GM08714 (cell line): ENCODE measurements around the gene XXYLT1.

Experiments
- H3K4me3 ChIP-seq: fragments of 200-500 bp; sonication (Bioruptor generic); 2 replicates; pipeline ENCODE4 v1.5.1; 2014; ENCODE audit warnings: mild to moderate bottlenecking, low read length, inconsistent platforms
- ZNF274 ChIP-seq: IDR thresholded peaks from 2 replicates; pipeline ENCODE4 v1.6.1; 2012; ENCODE audit warnings: mild to moderate bottlenecking, low read depth, low read length

XXYLT1 gene

DNA sequence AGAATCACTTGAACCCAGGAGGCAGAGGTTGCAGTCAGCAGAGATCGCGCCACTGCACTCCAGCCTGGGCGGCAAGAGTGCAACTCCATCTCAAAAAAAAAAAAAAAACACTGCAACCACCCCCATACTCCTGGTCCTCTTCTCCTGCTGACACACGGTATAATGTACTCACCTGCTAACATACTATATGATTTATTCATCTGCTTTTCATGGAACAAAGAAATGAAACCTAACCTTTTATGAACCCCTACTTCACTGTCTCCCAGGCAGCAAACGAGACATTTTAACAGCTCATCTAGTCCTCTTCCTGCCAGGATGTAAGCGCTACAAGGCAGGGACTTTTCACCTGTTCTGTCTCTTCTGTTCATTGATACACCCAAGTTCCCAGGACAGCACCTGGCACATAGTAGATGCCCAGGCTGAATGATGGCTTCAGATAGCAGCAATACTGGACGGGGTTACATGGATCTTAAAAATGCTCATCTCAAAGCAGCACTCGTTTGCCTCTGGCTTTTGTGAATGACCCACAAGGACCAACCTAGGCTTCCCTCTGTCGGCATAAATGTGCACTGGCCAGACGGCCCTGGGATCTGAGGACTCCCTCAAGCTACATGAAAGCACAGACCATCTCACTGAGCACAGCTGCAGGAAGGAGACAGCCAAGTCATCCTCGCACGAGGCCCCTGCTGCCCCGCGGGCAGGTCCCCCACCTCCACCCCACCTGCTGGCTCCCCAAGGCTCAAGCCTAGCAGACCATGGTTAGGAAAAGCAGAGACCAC is 20.3 kb downstream of the XXYLT1 start:
- TF ChIP-seq ZNF274 = no peak
- no peak overlapping the region for H3K4me3 ChIP-seq

DNA sequence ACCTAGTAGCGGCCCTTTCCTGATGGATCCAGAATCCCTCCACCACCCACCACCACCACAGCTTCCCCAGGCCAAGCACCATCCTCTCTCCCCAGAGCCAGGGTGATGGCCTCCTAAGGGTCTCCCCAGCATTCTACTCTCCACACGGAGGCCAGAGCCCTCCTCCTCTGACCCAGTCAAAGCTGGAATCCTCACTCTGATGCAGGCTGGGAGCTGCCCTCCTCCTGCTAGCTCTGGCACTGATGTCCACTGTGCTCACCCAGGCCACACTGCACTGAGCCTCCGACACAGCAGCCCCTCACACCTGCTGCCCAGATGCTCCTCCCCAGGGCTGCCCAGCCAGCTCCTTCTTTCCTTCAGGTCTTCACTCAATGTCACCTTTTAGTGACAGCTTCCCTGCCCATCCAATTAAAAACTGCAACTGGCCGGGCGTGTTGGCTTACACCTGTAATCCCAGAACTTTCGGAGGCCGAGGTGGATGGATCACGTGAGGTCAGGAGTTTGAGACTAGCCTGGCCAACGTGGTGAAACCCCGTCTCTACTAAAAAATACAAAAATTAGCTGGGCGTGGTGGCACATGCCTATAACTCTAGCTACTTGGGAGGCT is 21.0 kb downstream of the XXYLT1 start:
- no peak for TF ChIP-seq ZNF274
- no peak overlapping the region for H3K4me3 ChIP-seq

DNA sequence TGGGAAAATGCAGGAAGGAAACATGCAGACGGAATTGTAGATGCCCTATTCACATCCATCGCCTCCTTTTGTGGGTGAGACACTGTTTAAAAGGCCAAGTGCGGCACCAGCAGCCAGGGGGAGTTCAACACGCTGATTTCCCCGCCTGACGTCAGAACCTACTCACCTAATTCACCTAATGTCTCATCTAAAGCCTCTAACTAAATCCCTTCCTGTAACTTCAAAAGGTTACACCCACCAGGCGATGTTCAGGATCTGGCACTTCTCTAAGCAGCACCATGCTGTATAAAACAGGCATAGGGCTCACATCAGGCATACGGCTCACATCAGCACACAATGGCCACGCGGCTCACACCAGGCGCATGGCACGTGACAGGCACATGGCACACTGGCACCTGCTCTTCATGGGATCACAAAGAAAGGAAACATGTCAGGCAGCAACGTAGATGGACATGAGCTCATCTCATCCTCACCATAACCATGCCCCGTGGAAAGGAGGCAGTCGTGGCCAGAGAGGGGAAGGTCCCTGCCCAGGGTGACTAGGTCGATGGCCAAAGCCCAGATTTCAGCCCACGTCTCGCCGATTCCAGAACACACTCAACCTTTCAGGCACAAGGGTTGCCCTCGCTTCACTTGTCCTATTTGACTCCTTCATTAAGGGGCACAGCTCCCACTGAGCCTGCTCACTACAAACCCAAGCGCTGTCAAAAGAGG is 21.7 kb downstream of the XXYLT1 start:
- no peak overlapping the region for H3K4me3 ChIP-seq
- TF ChIP-seq ZNF274 = no peak

DNA sequence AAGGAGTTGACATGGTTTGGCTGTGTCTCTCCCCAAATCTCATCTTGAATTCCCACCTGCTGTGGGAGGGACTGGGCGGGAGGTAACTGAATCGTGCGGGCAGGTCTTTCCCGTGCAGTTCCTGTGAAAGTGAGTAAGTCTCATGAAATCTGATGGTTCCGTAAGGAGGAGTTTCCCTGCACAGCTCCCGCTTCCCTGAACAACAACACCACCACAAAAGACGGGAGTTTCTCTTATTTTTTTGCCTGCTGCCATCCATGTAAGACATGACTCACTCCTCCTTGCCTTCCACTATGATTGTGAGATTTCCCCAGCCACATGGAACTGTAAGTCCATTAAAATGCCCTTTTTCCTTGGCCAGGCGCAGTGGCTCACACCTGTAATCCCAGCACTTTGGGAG is 22.7 kb downstream of the XXYLT1 start:
- TF ChIP-seq ZNF274 = no peak
- no peak overlapping the region for H3K4me3 ChIP-seq

DNA sequence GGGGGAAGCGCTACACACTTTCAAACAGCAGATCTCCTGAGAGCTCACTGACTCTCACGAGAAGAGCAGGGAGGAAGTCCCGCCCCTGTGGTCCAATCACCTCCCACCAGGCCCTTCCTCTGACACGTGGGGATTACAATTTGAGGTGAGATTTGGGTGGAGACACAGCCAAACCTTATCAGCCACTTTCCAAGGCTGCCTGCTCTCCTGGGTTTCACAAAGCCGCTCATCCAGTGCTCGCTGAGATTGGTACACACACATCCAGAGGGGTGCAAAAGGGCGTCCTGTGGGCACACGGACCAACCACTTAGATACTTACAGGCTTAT is 23.1 kb downstream of the XXYLT1 start:
- no peak overlapping the region for H3K4me3 ChIP-seq
- TF ChIP-seq ZNF274 = no peak

DNA sequence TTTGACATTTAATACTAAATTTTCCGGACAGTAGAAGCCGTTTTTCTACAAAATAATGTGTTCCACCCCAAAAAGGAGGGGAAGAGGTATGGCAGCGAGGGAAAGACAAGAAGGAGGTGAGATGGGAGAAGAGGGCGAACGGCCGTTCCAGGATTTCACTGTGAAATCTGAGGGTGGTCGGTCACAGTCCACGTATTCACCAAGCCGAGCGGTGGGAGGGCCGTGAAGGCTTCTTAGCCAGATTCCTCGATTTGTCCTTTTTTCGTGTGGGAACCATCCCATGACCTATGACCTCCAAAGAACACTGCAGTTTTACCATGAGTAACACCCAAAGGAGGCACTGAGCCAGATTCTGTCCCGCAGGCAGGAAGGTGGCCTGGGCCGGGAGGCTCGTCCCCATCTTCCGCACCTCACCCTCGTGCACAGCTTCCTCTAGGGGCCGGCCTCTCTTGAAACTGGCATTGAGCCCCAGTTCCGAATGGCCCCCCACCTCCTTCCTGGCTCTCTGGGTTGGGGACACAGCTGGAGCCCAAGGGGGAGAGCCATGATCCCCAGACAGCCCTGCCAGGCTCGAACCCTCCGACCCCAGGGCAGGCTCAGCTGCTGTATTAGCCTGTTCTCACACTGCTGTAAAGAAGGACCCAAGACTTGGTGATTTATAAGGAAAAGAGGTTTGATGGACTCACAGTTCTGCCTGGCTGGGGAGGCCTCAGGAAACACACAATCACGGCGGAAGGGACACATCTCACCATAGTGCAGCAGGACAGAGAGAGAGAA is 23.7 kb downstream of the XXYLT1 start:
- H3K4me3 ChIP-seq = no peak overlapping the region
- TF ChIP-seq ZNF274 = no peak

DNA sequence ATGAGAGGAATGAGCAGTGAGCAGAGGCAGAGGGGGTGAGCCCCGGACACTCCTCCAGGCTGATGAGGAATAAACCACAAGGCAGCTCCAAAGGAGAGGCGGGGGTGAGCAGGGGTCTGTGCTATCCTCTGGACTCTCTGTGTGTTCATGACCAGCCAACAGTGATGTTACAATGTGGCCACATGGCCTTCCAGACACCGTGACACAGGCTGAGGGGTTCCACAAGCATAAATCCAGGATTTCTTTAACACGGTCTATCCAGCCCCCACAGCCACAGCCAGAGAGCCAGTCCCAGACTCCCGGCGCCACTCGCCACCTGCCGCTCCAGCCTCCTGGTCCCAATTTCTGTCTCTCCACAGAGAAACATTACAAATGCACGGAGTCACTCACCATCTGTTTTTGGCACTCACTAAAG is 24.4 kb downstream of the XXYLT1 start:
- H3K4me3 ChIP-seq = no peak overlapping the region
- TF ChIP-seq ZNF274 = no peak

DNA sequence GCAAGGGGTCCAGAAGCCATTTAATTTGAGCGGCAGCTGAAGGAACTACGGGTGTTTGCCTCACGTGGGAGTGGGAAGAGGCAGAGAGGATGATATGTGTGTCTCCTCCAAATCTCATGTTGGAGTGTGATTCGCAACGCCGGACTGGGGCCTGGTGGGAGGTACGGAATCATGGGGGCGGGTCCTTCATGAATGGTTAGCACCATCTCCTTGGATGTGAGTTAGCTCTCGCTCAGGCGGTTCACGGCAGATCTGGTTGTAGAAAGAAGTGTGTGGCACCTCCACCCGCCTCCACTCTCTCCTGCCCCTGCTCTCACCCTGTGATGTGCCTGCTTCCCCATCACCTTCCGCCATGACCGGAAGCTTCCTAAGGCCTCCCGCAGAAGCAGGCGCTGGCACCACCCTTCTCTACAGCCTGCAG is 25.4 kb downstream of the XXYLT1 start:
- no peak for TF ChIP-seq ZNF274
- H3K4me3 ChIP-seq = no peak overlapping the region

DNA sequence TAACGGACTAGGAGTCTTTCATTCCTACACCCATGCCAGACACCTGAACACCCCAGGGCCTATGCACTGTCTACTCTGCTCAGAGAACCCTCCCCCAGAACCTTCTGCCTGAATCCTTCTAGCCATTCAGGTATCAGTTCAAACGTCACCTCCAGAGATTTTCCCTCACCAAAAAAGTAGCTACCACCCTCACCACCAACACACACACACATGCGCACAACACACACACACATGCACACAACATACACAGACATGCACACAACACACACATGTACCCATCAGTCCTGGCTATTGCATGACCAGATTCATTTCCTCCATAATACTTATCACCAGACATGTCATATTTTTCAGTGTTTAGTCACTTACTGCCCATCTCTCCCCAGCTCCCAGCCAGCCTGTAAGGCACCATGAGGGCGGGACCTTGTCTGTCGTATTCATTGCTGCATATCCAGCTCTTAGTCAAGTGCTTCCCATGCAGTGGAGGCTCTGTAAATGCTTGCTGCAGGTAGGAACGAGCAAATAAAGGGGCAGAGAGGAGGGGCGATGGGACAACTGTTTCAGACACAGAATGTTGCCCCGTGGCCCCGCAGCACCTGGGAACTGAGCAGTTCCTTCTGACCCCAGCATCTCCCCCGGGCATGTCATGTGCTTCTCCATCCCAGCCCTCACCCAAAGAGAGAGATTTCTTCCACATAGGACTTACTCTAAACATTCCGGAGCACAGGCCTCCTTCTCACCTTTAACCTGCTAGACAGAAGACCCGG is 29.2 kb downstream of the XXYLT1 start:
- H3K4me3 ChIP-seq = no peak overlapping the region
- TF ChIP-seq ZNF274 = no peak

DNA sequence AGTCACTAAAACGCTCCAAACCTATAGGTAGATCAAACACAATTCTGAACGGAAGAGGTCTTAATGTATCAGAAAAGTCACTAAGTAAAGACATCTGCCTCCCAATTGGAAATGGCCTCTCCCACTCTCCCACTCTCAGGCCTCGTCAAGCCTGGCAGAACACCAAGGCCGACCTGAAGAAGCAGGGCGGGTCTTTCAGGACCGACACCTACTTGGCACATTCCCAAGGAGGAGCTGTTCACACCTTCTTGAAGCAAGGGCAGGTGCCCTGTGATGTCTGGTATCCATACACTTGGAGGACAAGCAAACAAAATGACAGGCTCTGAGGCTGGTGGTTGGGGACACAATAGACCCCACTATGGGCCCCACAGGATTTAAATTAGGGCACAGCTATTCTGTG is 30.0 kb downstream of the XXYLT1 start:
- H3K4me3 ChIP-seq = no peak overlapping the region
- TF ChIP-seq ZNF274 = no peak

DNA sequence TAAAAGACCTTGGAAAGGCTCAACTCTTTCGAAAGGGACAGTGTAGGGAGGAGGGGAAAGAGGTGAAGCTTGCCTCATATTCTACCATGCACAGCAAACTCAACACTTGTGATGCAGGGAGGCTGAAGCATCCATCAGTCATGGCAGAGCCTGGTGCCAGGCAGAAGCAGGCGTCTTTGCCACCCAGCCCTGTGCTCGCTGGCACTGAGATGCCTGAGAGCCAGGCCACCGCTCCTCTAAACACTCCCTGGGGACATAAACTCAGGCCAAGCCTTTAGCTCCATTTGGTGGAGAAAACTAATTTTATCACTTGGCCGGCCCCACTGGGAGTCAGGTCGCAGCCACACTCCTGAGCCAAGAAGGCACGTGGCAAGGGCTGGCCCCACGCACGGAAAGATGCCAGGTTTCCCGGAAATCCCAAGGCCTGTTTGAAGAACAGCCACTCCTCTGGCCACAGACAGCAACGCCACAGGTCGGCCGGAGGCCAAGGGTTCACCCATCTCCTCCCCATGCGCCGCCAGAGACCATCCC is 30.7 kb downstream of the XXYLT1 start:
- no peak overlapping the region for H3K4me3 ChIP-seq
- TF ChIP-seq ZNF274 = no peak

DNA sequence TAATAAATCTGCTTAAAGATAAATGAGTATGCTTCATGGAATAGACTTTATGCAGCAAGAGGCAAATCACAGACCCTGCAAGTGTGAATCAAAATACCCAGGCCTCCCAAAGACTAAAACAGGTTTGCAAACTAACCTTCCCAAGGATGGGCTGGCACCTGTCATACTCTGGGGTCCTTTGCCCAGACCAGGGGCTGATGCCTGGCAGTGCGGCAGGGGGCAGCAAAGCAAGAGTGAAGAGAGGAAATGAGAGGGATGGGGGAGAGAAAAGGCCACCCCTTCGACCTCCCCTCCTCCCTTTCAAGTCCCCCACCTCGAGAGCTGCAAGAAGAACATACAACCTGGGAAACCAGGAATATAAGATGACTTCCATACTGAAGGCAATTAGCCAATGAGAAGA is 31.8 kb downstream of the XXYLT1 start:
- TF ChIP-seq ZNF274 = no peak
- H3K4me3 ChIP-seq = no peak overlapping the region

DNA sequence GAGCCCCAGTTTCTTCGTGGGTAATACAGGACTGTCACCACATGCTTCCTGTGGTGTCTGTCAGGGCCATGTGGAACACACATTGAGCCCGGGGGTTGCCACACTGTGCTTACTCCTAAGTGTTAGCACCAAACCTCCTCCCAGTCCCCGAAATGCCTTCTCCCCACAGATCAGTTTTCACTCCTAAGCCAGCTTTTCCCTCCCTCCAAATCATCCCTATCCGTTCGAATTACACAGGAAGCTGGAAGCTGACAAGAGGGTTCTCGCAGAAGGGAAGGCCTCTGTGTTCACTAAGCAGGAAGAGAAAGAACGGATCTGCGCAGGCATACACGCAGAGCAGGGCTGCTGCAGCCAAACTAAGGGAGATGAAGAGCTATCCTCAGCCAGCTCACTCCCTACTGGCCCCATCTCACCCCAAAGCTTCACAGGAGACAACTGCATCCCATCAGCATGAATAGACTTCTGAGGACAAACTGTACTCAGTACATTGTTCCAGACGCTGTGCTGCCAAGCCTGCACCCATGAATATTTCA is 32.3 kb downstream of the XXYLT1 start:
- no peak overlapping the region for H3K4me3 ChIP-seq
- TF ChIP-seq ZNF274 = no peak
